AG04450 (cell line): ENCODE measurements around the gene ULBP3. TPM values are rescaled to one million over a fixed set of nuclear protein-coding genes. Genes with fewer than 3 reads are reported as not detected.
"Not testable (repeated sequence)": the region's sequence is repeated elsewhere in the genome, so short reads cannot be mapped to it uniquely, and the experiment has no call there.

Experiments
- CTCF ChIA-PET: fragments of 300-600, 350-600 bp; formaldehyde crosslinking; extraction: SDS; loops from one replicate; lab custom pipeline; 2022; ENCODE audit warnings: antibody characterized with exemption, inconsistent platforms; lab: Charles Lee
- POLR2A ChIA-PET: fragments of 350-600 bp; formaldehyde crosslinking; extraction: SDS; loops from one replicate; lab custom pipeline; 2021; ENCODE audit warnings: antibody characterized with exemption, inconsistent platforms; lab: Yijun Ruan, JAX
- DNase-seq: peaks from one replicate; pipeline ENCODE4 v3.0.0-alpha.2; 2011; ENCODE audit warnings: low read depth, low spot score
- H3K27ac ChIP-seq: one replicate; pipeline ENCODE4 v1.5.1; 2012; ENCODE audit warnings: low read depth, low read length, control low read depth
- H3K27me3 ChIP-seq: one replicate; pipeline ENCODE4 v1.6.0; 2012; ENCODE audit warnings: low read length; ENCODE audit not compliant: control insufficient read depth, insufficient read depth
- H3K4me3 ChIP-seq: 2 replicates; pipeline ENCODE4 v1.5.1; 2011; ENCODE audit warnings: mild to moderate bottlenecking, low read depth, low read length, control low read depth
- H3K9me3 ChIP-seq: 2 replicates; pipeline ENCODE4 v1.5.1; 2012; ENCODE audit warnings: low read length; ENCODE audit not compliant: control insufficient read depth, insufficient read depth
- CTCF ChIP-seq: IDR thresholded peaks from 2 replicates; pipeline ENCODE4 v1.5.1; 2011; ENCODE audit warnings: low read depth, low read length, control low read depth, inconsistent platforms
- polyA plus RNA-seq: library from polyadenylated mRNA; depleted of rRNA; stranded (reverse); fragments of >200 nt; gene quantifications from 2 replicates; pipeline ENCODE4 v1.2.3, GENCODE V29; 2011

ULBP3 gene
- polyA plus RNA-seq, 1 experiment = 16.0 TPM

GRCh38 chr6:150081702-150082101, 12.8 kb upstream of the ULBP3 start:
- DNase-seq = no peak
- Histone ChIP-seq H3K27ac (no peak overlapping the region), H3K4me3 (no peak overlapping the region), H3K27me3 (peaks cover 9% of the 10 kb centered on the region), H3K9me3 (no peaks in the 10 kb centered on the region)
- TF ChIP-seq CTCF = no peak
- ChIA-PET CTCF (interaction anchor here (0.5 to 5.4 kb wide), 15 partner anchors 11 to 736 kb away, joined by 3 to 98 read pairs (median 5); no protein-coding TSS in a partner anchor), POLR2A (interaction anchor here (0.6 kb wide), 1 partner anchor 249 kb away, joined by 8 read pairs; no protein-coding TSS in a partner anchor)

GRCh38 chr6:150079604-150080003, 10.7 kb upstream of the ULBP3 start:
- Histone ChIP-seq H3K9me3 (no peaks in the 10 kb centered on the region), H3K27ac (no peak overlapping the region), H3K27me3 (peaks cover 14% of the 10 kb centered on the region), H3K4me3 (no peak overlapping the region)
- TF ChIP-seq CTCF = no peak
- CTCF ChIA-PET = interaction anchor here (0.6 to 5.4 kb wide), 20 partner anchors 8 to 765 kb away, joined by 3 to 98 read pairs (median 8); partner anchors contain the start of gene ULBP3
- no peak for DNase-seq
- POLR2A ChIA-PET = no interaction called here

- Histone ChIP-seq H3K27me3 (peaks cover 10% of the 10 kb centered on the region), H3K9me3 (no peaks in the 10 kb centered on the region), H3K4me3 (no peak overlapping the region), H3K27ac (no peak overlapping the region)
- no peak for TF ChIP-seq CTCF
- ChIA-PET POLR2A (no interaction called here), CTCF (interaction anchor here (0.6 to 5.4 kb wide), 9 partner anchors 8 to 741 kb away, joined by 5 to 98 read pairs (median 36); no protein-coding TSS in a partner anchor)
- DNase-seq = no peak
These were observed 9.9 kb upstream of the ULBP3 start for GRCh38 chr6:150078788-150079187.

- no peak overlapping the region for H3K27ac ChIP-seq
- POLR2A ChIA-PET = no interaction called here
- CTCF ChIA-PET = interaction anchor here (2.0 kb wide), 1 partner anchor 319 kb away, joined by 9 read pairs; no protein-coding TSS in a partner anchor
- no peak overlapping the region for H3K4me3 ChIP-seq
- TF ChIP-seq CTCF = peak; percentile 1; the same call in 1 of the 2 replicates
- no peak for DNase-seq
- H3K9me3 ChIP-seq = no peaks in the 10 kb centered on the region
- H3K27me3 ChIP-seq = peaks cover 8% of the 10 kb centered on the region
These were observed 7.4 kb upstream of the ULBP3 start for GRCh38 chr6:150076196-150076893.

GRCh38 chr6:150075034-150075421, 6.1 kb upstream of the ULBP3 start:
- CTCF ChIA-PET = interaction anchor here (2.0 kb wide), 1 partner anchor 320 kb away, joined by 9 read pairs; no protein-coding TSS in a partner anchor
- TF ChIP-seq CTCF = no peak
- no peak overlapping the region for H3K27ac ChIP-seq
- no peak overlapping the region for H3K4me3 ChIP-seq
- H3K27me3 ChIP-seq = peaks cover 8% of the 10 kb centered on the region
- H3K9me3 ChIP-seq = no peaks in the 10 kb centered on the region
- POLR2A ChIA-PET = no interaction called here
- no peak for DNase-seq

GRCh38 chr6:150074396-150075033, 5.6 kb upstream of the ULBP3 start:
- H3K27me3 ChIP-seq, H3K9me3 ChIP-seq, DNase-seq, H3K4me3 ChIP-seq, H3K27ac ChIP-seq, POLR2A ChIA-PET: not testable (repeated sequence)
- CTCF ChIA-PET = interaction anchor here (2.0 kb wide), 1 partner anchor 320 kb away, joined by 9 read pairs; no protein-coding TSS in a partner anchor
